Adrenal gland (tissue), 5 donors: ENCODE results near the gene TMEM242.

Experiments
- POLR2A ChIP-seq, 2 donors: fragments of 450-650 bp; IDR thresholded peaks; one replicate each; pipeline ENCODE4 v1.6.1; 2017; ENCODE audit warnings: antibody characterized with exemption in 2 of 2, mild to moderate bottlenecking in 2 of 2, moderate library complexity in 1 of 2
- TF ChIP-seq, protein P1 (sequence below), 6 experiments: fragments of 450-650 bp in 4 of 6; fragments of 200-600 bp in 2 of 6; sonication (generic) in 1 of 6; IDR thresholded peaks; 1 replicate in 5 of 6; 2 replicates in 1 of 6; pipeline versions ENCODE4 v1.5.1 to v1.8.0; 2016 to 2021; ENCODE audit warnings: antibody characterized with exemption in 6 of 6, mild to moderate bottlenecking in 2 of 6, moderate library complexity in 1 of 6
- donor health status: DM: no; HTN: no; CAD: no.

DNA sequence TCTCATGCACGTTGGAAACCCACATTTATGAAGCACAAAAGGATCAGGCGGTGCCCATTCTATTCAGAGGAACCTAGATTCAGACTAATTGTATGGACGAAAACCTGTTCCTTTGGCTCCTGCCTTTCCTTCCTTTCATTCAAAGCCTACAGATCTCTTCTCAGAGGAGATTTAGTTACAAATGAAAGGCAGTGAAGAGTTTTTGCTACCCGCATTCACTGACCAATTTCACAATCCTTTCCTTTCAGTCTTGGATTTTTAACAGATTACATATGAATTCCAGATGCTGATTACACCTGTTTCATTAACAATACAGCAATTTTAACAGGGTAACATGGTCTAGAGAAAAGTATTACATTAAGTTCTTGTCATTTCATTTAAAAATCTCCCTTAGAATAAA lies 32.0 kb downstream of the TMEM242 start:
- TF ChIP-seq, protein P1, sequence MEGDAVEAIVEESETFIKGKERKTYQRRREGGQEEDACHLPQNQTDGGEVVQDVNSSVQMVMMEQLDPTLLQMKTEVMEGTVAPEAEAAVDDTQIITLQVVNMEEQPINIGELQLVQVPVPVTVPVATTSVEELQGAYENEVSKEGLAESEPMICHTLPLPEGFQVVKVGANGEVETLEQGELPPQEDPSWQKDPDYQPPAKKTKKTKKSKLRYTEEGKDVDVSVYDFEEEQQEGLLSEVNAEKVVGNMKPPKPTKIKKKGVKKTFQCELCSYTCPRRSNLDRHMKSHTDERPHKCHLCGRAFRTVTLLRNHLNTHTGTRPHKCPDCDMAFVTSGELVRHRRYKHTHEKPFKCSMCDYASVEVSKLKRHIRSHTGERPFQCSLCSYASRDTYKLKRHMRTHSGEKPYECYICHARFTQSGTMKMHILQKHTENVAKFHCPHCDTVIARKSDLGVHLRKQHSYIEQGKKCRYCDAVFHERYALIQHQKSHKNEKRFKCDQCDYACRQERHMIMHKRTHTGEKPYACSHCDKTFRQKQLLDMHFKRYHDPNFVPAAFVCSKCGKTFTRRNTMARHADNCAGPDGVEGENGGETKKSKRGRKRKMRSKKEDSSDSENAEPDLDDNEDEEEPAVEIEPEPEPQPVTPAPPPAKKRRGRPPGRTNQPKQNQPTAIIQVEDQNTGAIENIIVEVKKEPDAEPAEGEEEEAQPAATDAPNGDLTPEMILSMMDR (IDR thresholded peaks at IDR 0.05): no peak
- no peak for TF ChIP-seq POLR2A (IDR thresholded peaks at IDR 0.05)
